ENCODE data around the gene NFATC2.

DNA sequence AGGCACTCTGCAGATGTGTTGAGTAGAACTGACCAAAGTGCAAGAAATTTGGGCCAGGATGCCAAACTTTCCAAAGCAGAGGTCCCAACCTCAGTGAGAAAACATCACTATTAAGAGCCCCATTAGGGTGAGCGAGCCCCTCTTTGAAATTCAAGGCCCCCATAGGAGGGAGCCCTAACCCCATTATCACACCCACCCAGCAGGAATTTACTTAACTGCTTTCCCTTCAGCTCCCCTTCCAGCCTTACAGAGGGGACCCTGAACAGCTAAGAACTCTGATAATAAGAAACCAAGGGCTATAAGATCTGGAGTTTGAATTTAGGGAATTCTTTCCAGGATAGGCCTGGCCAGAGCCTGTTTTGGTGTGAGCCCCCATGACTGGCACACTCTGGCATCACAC is 130.6 kb downstream of the NFATC2 start:
- TF ChIP-seq CTCF (IDR thresholded peaks at IDR 0.05), result no peak
- TF ChIP-seq POLR2A (IDR thresholded peaks at IDR 0.05), result no peak
